ENCODE data around the gene CHN2. TPM values are rescaled to one million over a fixed set of nuclear protein-coding genes. Genes with fewer than 3 reads are reported as not detected.

CHN2 gene
- total RNA-seq, 1 experiment from 2014 or later, result 2.1 TPM

GRCh38 chr7:29415215-29415614 lies 220.6 kb downstream of the CHN2 start:
- ChIA-PET RAD21 (ENCODE audit: low non-redundant PET in 1 of 2, low total read pairs in 2 of 2, uncharacterized antibody in 2 of 2, unreplicated experiment in 2 of 2) (no interaction called here), POLR2A (no interaction called here), CTCF (no interaction called here)
- Histone ChIP-seq H3K9me2 (ENCODE audit: insufficient read depth) (no peaks in the 10 kb centered on the region), H3K36me3 (ENCODE audit: control insufficient read depth in 1 of 2, insufficient read depth in 2 of 2, low read length in 2 of 2) (no peaks in the 10 kb centered on the region), H2AFZ (ENCODE audit: low read depth, low read length, poor library complexity, severe bottlenecking) (no peak overlapping the region), H3K9me3 (ENCODE audit: control insufficient read depth in 1 of 2, insufficient read depth in 1 of 2, low read depth in 1 of 2, low read length in 2 of 2) (no peaks in the 10 kb centered on the region), H3K9ac (ENCODE audit: low read length) (no peak overlapping the region), H3K4me2 (ENCODE audit: low read length) (no peak overlapping the region), H3K4me1 (ENCODE audit: control insufficient read depth in 1 of 2, insufficient read depth in 2 of 2, low read length in 2 of 2) (no peaks in the 10 kb centered on the region), H3K4me3 (replicated peaks in 1 of 2; ENCODE audit: low read depth in 1 of 2, low read length in 2 of 2) (no peak overlapping the region), H4K20me1 (ENCODE audit: insufficient read depth) (no peaks in the 10 kb centered on the region), H3K27me3 (ENCODE audit: insufficient read depth, low read length) (no peaks in the 10 kb centered on the region; the same call in 1 of the 2 replicates), H3K27ac (ENCODE audit: low read depth, low read length) (no peak overlapping the region), H3K79me2 (ENCODE audit: insufficient read depth, low read length) (no peaks in the 10 kb centered on the region)
- TF ChIP-seq ATF3 (IDR thresholded peaks at IDR 0.05), result no peak
- ATAC-seq (no peak), DNase-seq (ENCODE audit: low read depth, low spot score) (no peak)
- BruUV-seq (replicated peaks), result no TSS peak
- intact Hi-C loops (cut with micrococcal nuclease), result no loop called here

- H3K27ac ChIP-seq (ENCODE audit: low read depth, low read length), result no peak overlapping the region
- no peaks in the 10 kb centered on the region for H3K9me3 ChIP-seq (ENCODE audit: control insufficient read depth in 1 of 2, insufficient read depth in 1 of 2, low read depth in 1 of 2, low read length in 2 of 2)
- intact Hi-C loops (cut with micrococcal nuclease), result no loop called here
- H4K20me1 ChIP-seq (ENCODE audit: insufficient read depth), result no peaks in the 10 kb centered on the region
- H3K9ac ChIP-seq (ENCODE audit: low read length), result no peak overlapping the region
- no peaks in the 10 kb centered on the region for H3K36me3 ChIP-seq (ENCODE audit: control insufficient read depth in 1 of 2, insufficient read depth in 2 of 2, low read length in 2 of 2)
- ATAC-seq (no peak), DNase-seq (ENCODE audit: low read depth, low spot score) (no peak)
- TF ChIP-seq EZH2 (IDR thresholded peaks at IDR 0.05), result no peak
- no peak for TF ChIP-seq ZNF274 (IDR thresholded peaks at IDR 0.05; ENCODE audit: low read depth, low read length)
- TF ChIP-seq RAD21 (IDR thresholded peaks at IDR 0.05; ENCODE audit: low read depth), result no peak
- TF ChIP-seq POLR2A (IDR thresholded peaks at IDR 0.05; ENCODE audit: borderline replicate concordance, extremely low read depth, insufficient read depth, insufficient read length), result no peak
- TF ChIP-seq CBX3 (IDR thresholded peaks at IDR 0.05; ENCODE audit: low read depth), result no peak
- TF ChIP-seq CEBPB (IDR thresholded peaks at IDR 0.05; ENCODE audit: low read depth), result no peak
- no peak for TF ChIP-seq SRF (IDR thresholded peaks at IDR 0.05; ENCODE audit: low read depth)
- TF ChIP-seq SP1 (IDR thresholded peaks at IDR 0.05; ENCODE audit: low read depth), result no peak
- TF ChIP-seq JUND (IDR thresholded peaks at IDR 0.05), result no peak
- no peak for TF ChIP-seq CTCF (IDR thresholded peaks at IDR 0.05 in 2 of 3, conservative IDR thresholded peaks at IDR 0.05 in 1 of 3; ENCODE audit: borderline replicate concordance in 1 of 3, insufficient read depth in 1 of 3, low read depth in 2 of 3, low read length in 2 of 3)
- TF ChIP-seq TCF7L2 (IDR thresholded peaks at IDR 0.05; ENCODE audit: borderline replicate concordance, extremely low read depth, insufficient read depth, insufficient read length), result no peak
- TF ChIP-seq ELF1 (IDR thresholded peaks at IDR 0.05; ENCODE audit: borderline replicate concordance, low read depth), result no peak
- TF ChIP-seq EGR1 (IDR thresholded peaks at IDR 0.05; ENCODE audit: low read depth), result no peak
- TF ChIP-seq YY1 (IDR thresholded peaks at IDR 0.05; ENCODE audit: extremely low read depth, insufficient replicate concordance, low read depth, low read length), result no peak
- RAD21 ChIA-PET (ENCODE audit: low non-redundant PET in 1 of 2, low total read pairs in 2 of 2, uncharacterized antibody in 2 of 2, unreplicated experiment in 2 of 2), result no interaction called here
- H3K27me3 ChIP-seq (ENCODE audit: insufficient read depth, low read length), result no peaks in the 10 kb centered on the region
- POLR2A ChIA-PET, result no interaction called here
- BruUV-seq (replicated peaks), result no TSS peak
- CTCF ChIA-PET, result no interaction called here
- no peaks in the 10 kb centered on the region for H3K79me2 ChIP-seq (ENCODE audit: insufficient read depth, low read length)
- no peak overlapping the region for H2AFZ ChIP-seq (ENCODE audit: low read depth, low read length, poor library complexity, severe bottlenecking)
- H3K4me1 ChIP-seq (ENCODE audit: control insufficient read depth in 1 of 2, insufficient read depth in 2 of 2, low read length in 2 of 2), result no peaks in the 10 kb centered on the region
- no peaks in the 10 kb centered on the region for H3K9me2 ChIP-seq (ENCODE audit: insufficient read depth)
- H3K4me2 ChIP-seq (ENCODE audit: low read length), result no peak overlapping the region
- H3K4me3 ChIP-seq (replicated peaks in 1 of 2; ENCODE audit: low read depth in 1 of 2, low read length in 2 of 2), result no peak overlapping the region
These were observed 221.8 kb downstream of the CHN2 start for GRCh38 chr7:29416276-29416937.

Measured in HCT116 (cell line).